B cell (primary cell): ENCODE measurements around the gene ATP6V1B1.

Source experiments
- EZH2 ChIP-seq: IDR thresholded peaks from 2 replicates; pipeline ENCODE4 v1.6.1; 2012; ENCODE audit warnings: borderline replicate concordance, low read depth, mild to moderate bottlenecking, moderate library complexity, low read length; ENCODE audit not compliant: insufficient read depth, poor library complexity, severe bottlenecking
- TF ChIP-seq, protein P1 (sequence below): fragments of 200-600 bp; IDR thresholded peaks from one replicate; pipeline ENCODE4 v1.8.0; 2022; ENCODE audit warnings: antibody characterized with exemption, mild to moderate bottlenecking

DNA sequence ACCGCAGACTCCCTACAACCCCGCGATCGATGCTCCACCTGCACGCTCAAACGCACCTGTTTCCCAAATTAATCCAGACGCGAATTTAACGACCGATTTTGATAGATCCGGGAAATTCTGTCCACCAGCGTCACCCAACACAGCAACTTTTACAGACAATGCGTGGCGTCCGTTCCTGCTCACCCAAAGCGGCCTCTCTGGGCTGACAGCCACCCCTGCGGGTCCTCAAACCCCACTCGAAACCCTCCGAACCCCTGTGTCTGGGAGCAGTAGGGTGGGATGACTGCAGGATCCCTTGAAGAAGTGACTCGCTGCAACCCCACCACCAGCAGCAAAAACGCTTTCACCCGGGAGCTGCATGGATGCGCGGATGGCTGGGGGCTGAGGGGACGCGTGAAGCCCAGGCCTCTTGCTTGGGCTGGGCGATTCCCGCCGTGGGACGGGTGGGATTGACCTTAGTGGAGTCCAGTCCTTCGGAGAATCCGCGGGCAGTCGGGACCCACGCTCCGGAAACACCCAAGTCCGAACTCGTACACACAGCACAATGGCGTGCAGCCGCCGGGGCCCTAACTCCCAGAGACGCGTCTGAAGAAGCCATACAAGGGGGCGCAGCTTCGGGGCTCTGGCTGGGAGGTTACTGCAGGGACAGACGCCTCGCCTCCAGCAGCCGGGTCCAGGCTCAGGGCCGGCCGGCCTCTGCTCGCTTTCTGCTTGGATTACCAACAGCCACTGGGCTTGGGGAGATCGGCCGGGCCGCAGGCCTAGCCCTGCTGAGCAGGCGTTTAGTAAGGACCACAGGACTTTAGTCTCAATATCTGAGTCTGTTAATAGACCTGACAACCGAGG, 31.1 kb upstream of the ATP6V1B1 start:
- TF ChIP-seq, protein P1, sequence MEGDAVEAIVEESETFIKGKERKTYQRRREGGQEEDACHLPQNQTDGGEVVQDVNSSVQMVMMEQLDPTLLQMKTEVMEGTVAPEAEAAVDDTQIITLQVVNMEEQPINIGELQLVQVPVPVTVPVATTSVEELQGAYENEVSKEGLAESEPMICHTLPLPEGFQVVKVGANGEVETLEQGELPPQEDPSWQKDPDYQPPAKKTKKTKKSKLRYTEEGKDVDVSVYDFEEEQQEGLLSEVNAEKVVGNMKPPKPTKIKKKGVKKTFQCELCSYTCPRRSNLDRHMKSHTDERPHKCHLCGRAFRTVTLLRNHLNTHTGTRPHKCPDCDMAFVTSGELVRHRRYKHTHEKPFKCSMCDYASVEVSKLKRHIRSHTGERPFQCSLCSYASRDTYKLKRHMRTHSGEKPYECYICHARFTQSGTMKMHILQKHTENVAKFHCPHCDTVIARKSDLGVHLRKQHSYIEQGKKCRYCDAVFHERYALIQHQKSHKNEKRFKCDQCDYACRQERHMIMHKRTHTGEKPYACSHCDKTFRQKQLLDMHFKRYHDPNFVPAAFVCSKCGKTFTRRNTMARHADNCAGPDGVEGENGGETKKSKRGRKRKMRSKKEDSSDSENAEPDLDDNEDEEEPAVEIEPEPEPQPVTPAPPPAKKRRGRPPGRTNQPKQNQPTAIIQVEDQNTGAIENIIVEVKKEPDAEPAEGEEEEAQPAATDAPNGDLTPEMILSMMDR: no peak
- TF ChIP-seq EZH2: no peak
